ENCODE measurements around the gene CTNNA2.

Gene CTNNA2

GRCh38 chr2:79975791-79976565 is 463.1 kb downstream of the CTNNA2 start:
- no peak for ATAC-seq
- TF ChIP-seq ESRRG (CRISPR knock-in tag; IDR thresholded peaks at IDR 0.05) (no peak), RARB (CRISPR knock-in tag; IDR thresholded peaks at IDR 0.05) (no peak), ISL1 (CRISPR knock-in tag; IDR thresholded peaks at IDR 0.05) (no peak), TSHZ2 (CRISPR knock-in tag; IDR thresholded peaks at IDR 0.05) (no peak), TCF4 (CRISPR knock-in tag; IDR thresholded peaks at IDR 0.05; ENCODE audit: borderline replicate concordance) (no peak), ZC3H10 (CRISPR knock-in tag; IDR thresholded peaks at IDR 0.05) (no peak), TOX (CRISPR knock-in tag; IDR thresholded peaks at IDR 0.05; ENCODE audit: borderline replicate concordance) (no peak), ZFP30 (CRISPR knock-in tag; IDR thresholded peaks at IDR 0.05) (no peak), ZNF8 (CRISPR knock-in tag; IDR thresholded peaks at IDR 0.05) (no peak), BACH2 (CRISPR knock-in tag; IDR thresholded peaks at IDR 0.05; ENCODE audit: borderline replicate concordance) (no peak), CREB5 (CRISPR knock-in tag; IDR thresholded peaks at IDR 0.05; ENCODE audit: low read depth) (no peak), CSRNP3 (CRISPR knock-in tag; IDR thresholded peaks at IDR 0.05) (no peak), GLIS3 (CRISPR knock-in tag; IDR thresholded peaks at IDR 0.05) (no peak), SNAI2 (CRISPR knock-in tag; IDR thresholded peaks at IDR 0.05) (no peak), ZFP3 (CRISPR knock-in tag; IDR thresholded peaks at IDR 0.05) (no peak), ZNF565 (CRISPR knock-in tag; conservative IDR thresholded peaks at IDR 0.05; ENCODE audit: low read depth) (no peak), ZNF70 (CRISPR knock-in tag; IDR thresholded peaks at IDR 0.05) (no peak), ARNTL (CRISPR knock-in tag; IDR thresholded peaks at IDR 0.05; ENCODE audit: borderline replicate concordance, low read depth) (no peak), OSR1 (CRISPR knock-in tag; IDR thresholded peaks at IDR 0.05) (no peak)

DNA sequence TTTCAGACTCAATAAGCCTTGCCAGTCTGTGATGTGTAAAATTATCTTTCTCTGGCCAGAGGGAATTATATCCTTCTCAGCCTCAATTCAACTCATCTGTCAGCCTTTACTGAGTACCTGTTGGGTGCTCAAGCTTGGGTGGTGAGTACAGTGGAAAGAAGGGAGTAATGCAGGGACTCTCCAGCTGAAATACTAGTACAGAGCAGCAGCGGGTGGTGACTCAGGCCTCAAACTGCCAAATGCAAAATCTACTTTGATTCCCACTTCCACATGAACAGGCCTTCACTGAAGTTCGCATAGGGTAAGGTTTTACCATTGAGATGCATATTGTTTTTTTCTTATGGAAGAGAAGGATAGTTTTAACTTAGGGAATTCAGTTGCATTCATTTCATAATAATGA is 464.9 kb downstream of the CTNNA2 start:
- ATAC-seq, result peak; percentile 66
- no peak for TF ChIP-seq TOX (CRISPR knock-in tag; IDR thresholded peaks at IDR 0.05; ENCODE audit: borderline replicate concordance)
- no peak for TF ChIP-seq TSHZ2 (CRISPR knock-in tag; IDR thresholded peaks at IDR 0.05)
- no peak for TF ChIP-seq CSDC2 (CRISPR knock-in tag; IDR thresholded peaks at IDR 0.05)
- TF ChIP-seq, protein P1, sequence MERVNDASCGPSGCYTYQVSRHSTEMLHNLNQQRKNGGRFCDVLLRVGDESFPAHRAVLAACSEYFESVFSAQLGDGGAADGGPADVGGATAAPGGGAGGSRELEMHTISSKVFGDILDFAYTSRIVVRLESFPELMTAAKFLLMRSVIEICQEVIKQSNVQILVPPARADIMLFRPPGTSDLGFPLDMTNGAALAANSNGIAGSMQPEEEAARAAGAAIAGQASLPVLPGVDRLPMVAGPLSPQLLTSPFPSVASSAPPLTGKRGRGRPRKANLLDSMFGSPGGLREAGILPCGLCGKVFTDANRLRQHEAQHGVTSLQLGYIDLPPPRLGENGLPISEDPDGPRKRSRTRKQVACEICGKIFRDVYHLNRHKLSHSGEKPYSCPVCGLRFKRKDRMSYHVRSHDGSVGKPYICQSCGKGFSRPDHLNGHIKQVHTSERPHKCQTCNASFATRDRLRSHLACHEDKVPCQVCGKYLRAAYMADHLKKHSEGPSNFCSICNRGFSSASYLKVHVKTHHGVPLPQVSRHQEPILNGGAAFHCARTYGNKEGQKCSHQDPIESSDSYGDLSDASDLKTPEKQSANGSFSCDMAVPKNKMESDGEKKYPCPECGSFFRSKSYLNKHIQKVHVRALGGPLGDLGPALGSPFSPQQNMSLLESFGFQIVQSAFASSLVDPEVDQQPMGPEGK (CRISPR knock-in tag; IDR thresholded peaks at IDR 0.05; ENCODE audit: borderline replicate concordance), result no peak
- TF ChIP-seq CSRNP3 (CRISPR knock-in tag; IDR thresholded peaks at IDR 0.05), result no peak
- no peak for TF ChIP-seq ZNF565 (CRISPR knock-in tag; conservative IDR thresholded peaks at IDR 0.05; ENCODE audit: low read depth)
